SK-N-SH treated with all-trans-retinoic acid at 6 μM for 48 hours (cell line): Measurements from ENCODE around the gene PIP4K2B.
A peak's percentile ranks its signal among the peaks of the same experiment; 100 is the strongest.
"Not testable (repeated sequence)": the region's sequence is repeated elsewhere in the genome, so short reads cannot be mapped to it uniquely, and the experiment has no call there.

Source experiments
- ATAC-seq: fragments of 200-7000 bp; cut with Tn5 transposase; 3 replicates; pipeline ENCODE4 v1.9.1; 2020; ENCODE audit warnings: mild to moderate bottlenecking, moderate library complexity
- ARNTL ChIP-seq: fragments of 450-650 bp; formaldehyde crosslinking; IDR thresholded peaks from 2 replicates; pipeline ENCODE4 v1.5.0; 2020; ENCODE audit warnings: low read depth, mild to moderate bottlenecking, moderate library complexity, borderline replicate concordance
- BACH2 ChIP-seq: fragments of 250-450 bp; sonication (Bioruptor Pico); IDR thresholded peaks from 2 replicates; pipeline ENCODE4 v1.9.0; 2021; ENCODE audit warnings: mild to moderate bottlenecking, borderline replicate concordance
- CSDC2 ChIP-seq: fragments of 250-450 bp; sonication (Bioruptor Pico); IDR thresholded peaks from 2 replicates; pipeline ENCODE4 v1.5.0; 2020; ENCODE audit warnings: mild to moderate bottlenecking, moderate library complexity
- ESRRG ChIP-seq: fragments of 250-450 bp; sonication (Bioruptor Pico); IDR thresholded peaks from 2 replicates; pipeline ENCODE4 v1.6.1; 2021; ENCODE audit warnings: mild to moderate bottlenecking
- GLIS3 ChIP-seq: fragments of 250-450 bp; sonication (Bioruptor Pico); IDR thresholded peaks from 2 replicates; pipeline ENCODE4 v1.5.0; 2020; ENCODE audit warnings: mild to moderate bottlenecking, moderate library complexity
- OSR1 ChIP-seq: fragments of 250-450 bp; sonication (Bioruptor Pico); IDR thresholded peaks from 2 replicates; pipeline ENCODE4 v1.8.0; 2022; ENCODE audit warnings: moderate library complexity, mild to moderate bottlenecking, inconsistent platforms
- PPARA ChIP-seq: fragments of 250-450 bp; sonication (Bioruptor Pico); IDR thresholded peaks from 2 replicates; pipeline ENCODE4 v1.5.0; 2020; ENCODE audit warnings: mild to moderate bottlenecking, borderline replicate concordance
- RARB ChIP-seq: fragments of 250-450 bp; sonication (Bioruptor Pico); IDR thresholded peaks from 2 replicates; pipeline ENCODE4 v1.8.0; 2021; ENCODE audit warnings: mild to moderate bottlenecking, moderate library complexity
- SNAI2 ChIP-seq: fragments of 250-450 bp; sonication (Bioruptor Pico); IDR thresholded peaks from 2 replicates; pipeline ENCODE4 v1.5.0; 2020; ENCODE audit warnings: mild to moderate bottlenecking, moderate library complexity
- TCF4 ChIP-seq: fragments of 250-450 bp; sonication (Bioruptor Pico); IDR thresholded peaks from 2 replicates; pipeline ENCODE4 v1.8.0; 2021; ENCODE audit warnings: mild to moderate bottlenecking, moderate library complexity, borderline replicate concordance
- ZFP3 ChIP-seq: fragments of 250-450 bp; sonication (Bioruptor Pico); IDR thresholded peaks from 2 replicates; pipeline ENCODE4 v1.5.0; 2020; ENCODE audit warnings: mild to moderate bottlenecking, moderate library complexity
- ZFP30 ChIP-seq: fragments of 450-650 bp; formaldehyde crosslinking; IDR thresholded peaks from 2 replicates; pipeline ENCODE4 v1.5.0; 2022; ENCODE audit warnings: mild to moderate bottlenecking, moderate library complexity
- ZNF565 ChIP-seq: fragments of 450-650 bp; formaldehyde crosslinking; conservative IDR thresholded peaks from 2 replicates; pipeline ENCODE4 v1.5.0; 2020; ENCODE audit warnings: low read depth, mild to moderate bottlenecking, moderate library complexity
- ZNF8 ChIP-seq: fragments of 450-650 bp; formaldehyde crosslinking; IDR thresholded peaks from 2 replicates; pipeline ENCODE4 v1.5.0; 2020; ENCODE audit warnings: mild to moderate bottlenecking, moderate library complexity
- TF ChIP-seq, protein P1 (sequence below): fragments of 250-450 bp; sonication (Bioruptor Pico); IDR thresholded peaks from 2 replicates; pipeline ENCODE4 v1.5.0; 2020; ENCODE audit warnings: mild to moderate bottlenecking, moderate library complexity
- TF ChIP-seq, protein P2 (sequence below): fragments of 250-450 bp; sonication (Bioruptor Pico); IDR thresholded peaks from 2 replicates; pipeline ENCODE4 v1.5.1; 2021; ENCODE audit warnings: mild to moderate bottlenecking, moderate library complexity
- TF ChIP-seq, protein P3 (sequence below): fragments of 250-450 bp; sonication (Bioruptor Pico); IDR thresholded peaks from 2 replicates; pipeline ENCODE4 v1.5.1; 2020; ENCODE audit warnings: low read depth, mild to moderate bottlenecking, moderate library complexity
- TF ChIP-seq, protein P4 (sequence below): fragments of 250-450 bp; sonication (Bioruptor Pico); IDR thresholded peaks from 2 replicates; pipeline ENCODE4 v1.8.0; 2021; ENCODE audit warnings: low read depth, mild to moderate bottlenecking, moderate library complexity, borderline replicate concordance

Gene PIP4K2B

DNA sequence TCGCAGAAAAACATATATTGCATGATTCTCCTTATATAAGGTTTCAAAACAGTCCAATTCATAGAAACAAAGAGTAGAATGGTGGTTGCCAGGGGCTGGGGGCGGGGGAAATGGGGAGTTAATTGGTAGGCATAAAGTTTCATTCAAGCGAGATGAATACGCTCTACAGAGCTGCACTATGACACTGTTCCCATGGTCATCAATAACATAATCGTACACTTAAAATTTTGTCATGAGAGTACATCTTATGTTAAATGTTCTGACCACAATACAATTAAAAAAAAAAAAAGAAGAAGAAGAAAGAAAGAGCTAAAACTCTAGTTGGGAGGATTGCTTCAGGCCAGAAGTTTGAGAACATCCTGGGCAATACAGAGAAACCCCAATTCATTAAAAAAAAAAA, 5.1 kb downstream of the PIP4K2B start (continued):
- TF ChIP-seq TCF4, result no peak

DNA sequence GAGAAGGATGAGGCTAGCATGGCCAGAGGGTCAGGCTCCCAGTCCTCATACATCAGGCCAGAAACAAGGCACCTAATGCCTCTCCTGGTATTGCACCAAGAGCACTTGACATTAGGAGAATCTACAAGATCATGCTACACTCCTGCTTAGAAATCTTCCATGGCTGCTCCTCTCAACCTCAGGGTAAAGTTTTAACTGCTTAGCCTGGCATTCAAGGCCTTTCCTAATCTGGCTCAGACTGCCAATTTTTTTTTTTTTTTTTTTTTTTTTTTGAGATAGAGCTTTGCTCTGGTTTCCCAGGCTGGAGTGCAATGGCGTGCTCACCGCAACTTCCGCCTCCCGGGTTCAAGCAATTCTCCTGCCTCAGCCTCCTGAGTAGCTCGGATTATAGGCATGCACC, 8.2 kb downstream of the PIP4K2B start:
- no peak for ATAC-seq
- no peak for TF ChIP-seq OSR1 (CRISPR knock-in tag)
- TF ChIP-seq, protein P1, sequence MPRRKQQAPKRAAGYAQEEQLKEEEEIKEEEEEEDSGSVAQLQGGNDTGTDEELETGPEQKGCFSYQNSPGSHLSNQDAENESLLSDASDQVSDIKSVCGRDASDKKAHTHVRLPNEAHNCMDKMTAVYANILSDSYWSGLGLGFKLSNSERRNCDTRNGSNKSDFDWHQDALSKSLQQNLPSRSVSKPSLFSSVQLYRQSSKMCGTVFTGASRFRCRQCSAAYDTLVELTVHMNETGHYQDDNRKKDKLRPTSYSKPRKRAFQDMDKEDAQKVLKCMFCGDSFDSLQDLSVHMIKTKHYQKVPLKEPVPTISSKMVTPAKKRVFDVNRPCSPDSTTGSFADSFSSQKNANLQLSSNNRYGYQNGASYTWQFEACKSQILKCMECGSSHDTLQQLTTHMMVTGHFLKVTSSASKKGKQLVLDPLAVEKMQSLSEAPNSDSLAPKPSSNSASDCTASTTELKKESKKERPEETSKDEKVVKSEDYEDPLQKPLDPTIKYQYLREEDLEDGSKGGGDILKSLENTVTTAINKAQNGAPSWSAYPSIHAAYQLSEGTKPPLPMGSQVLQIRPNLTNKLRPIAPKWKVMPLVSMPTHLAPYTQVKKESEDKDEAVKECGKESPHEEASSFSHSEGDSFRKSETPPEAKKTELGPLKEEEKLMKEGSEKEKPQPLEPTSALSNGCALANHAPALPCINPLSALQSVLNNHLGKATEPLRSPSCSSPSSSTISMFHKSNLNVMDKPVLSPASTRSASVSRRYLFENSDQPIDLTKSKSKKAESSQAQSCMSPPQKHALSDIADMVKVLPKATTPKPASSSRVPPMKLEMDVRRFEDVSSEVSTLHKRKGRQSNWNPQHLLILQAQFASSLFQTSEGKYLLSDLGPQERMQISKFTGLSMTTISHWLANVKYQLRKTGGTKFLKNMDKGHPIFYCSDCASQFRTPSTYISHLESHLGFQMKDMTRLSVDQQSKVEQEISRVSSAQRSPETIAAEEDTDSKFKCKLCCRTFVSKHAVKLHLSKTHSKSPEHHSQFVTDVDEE, result no peak
- TF ChIP-seq PPARA (CRISPR knock-in tag), result no peak
- no peak for TF ChIP-seq ZFP30 (CRISPR knock-in tag)
- TF ChIP-seq GLIS3 (CRISPR knock-in tag), result no peak
- no peak for TF ChIP-seq ARNTL (CRISPR knock-in tag)
- TF ChIP-seq, protein P2, sequence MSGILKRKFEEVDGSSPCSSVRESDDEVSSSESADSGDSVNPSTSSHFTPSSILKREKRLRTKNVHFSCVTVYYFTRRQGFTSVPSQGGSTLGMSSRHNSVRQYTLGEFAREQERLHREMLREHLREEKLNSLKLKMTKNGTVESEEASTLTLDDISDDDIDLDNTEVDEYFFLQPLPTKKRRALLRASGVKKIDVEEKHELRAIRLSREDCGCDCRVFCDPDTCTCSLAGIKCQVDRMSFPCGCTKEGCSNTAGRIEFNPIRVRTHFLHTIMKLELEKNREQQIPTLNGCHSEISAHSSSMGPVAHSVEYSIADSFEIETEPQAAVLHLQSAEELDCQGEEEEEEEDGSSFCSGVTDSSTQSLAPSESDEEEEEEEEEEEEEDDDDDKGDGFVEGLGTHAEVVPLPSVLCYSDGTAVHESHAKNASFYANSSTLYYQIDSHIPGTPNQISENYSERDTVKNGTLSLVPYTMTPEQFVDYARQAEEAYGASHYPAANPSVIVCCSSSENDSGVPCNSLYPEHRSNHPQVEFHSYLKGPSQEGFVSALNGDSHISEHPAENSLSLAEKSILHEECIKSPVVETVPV (CRISPR knock-in tag), result no peak
- no peak for TF ChIP-seq ZNF8
- no peak for TF ChIP-seq TCF4
- TF ChIP-seq, protein P3, sequence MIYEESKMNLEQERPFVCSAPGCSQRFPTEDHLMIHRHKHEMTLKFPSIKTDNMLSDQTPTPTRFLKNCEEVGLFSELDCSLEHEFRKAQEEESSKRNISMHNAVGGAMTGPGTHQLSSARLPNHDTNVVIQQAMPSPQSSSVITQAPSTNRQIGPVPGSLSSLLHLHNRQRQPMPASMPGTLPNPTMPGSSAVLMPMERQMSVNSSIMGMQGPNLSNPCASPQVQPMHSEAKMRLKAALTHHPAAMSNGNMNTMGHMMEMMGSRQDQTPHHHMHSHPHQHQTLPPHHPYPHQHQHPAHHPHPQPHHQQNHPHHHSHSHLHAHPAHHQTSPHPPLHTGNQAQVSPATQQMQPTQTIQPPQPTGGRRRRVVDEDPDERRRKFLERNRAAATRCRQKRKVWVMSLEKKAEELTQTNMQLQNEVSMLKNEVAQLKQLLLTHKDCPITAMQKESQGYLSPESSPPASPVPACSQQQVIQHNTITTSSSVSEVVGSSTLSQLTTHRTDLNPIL (CRISPR knock-in tag), result no peak
- TF ChIP-seq ZNF565, result no peak

DNA sequence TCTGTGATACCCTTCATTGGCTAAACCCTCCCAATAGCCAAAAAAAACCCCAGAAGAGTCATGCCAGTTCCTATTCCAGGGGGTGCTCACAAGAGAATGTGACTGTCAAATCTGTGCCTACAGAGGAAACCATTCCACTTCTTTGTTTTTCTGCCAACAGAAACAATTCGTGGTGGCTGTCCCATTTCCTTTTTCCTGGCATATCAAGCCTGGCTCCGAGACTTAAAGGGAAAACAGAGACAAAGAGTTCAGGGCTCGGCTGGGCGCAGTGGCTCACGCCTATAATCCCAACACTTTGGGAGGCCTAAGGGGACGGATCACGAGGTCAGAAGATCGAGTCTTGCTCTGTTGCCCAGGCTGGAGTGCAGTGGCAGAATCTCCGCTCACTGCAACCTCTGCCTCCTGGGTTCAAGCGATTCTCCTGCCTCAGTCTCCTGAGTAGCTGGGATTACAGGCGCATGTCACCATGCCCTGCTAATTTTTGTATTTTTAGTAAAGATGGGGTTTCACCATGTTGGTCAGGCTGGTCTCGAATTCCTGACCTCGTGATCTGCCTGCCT, 9.1 kb downstream of the PIP4K2B start:
- peak; percentile 47 for ATAC-seq

DNA sequence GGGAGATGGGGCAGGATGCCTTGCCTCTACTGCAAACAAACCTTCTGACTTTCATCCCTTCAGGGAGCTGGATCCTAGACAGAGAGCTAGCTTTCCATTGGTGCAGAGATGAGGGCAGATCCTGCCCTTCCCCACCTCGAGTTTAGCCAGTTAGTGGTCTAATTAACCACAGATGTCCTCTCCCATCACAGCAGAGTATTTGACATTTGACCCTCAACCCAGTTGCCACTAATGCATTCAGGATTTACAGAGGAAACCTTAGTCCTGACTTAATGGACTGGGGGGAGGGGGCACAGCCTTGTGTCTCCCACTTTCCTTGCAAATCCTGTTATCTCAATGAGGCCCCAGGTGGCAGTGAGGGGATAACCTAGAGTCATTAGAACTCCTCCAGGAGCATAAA, 10.2 kb downstream of the PIP4K2B start:
- peak; percentile 79 for ATAC-seq
- TF ChIP-seq TCF4 (0 out of 2 replicates have a peak, but pooled peaks have one; percentile 28), BACH2 (no peak)

DNA sequence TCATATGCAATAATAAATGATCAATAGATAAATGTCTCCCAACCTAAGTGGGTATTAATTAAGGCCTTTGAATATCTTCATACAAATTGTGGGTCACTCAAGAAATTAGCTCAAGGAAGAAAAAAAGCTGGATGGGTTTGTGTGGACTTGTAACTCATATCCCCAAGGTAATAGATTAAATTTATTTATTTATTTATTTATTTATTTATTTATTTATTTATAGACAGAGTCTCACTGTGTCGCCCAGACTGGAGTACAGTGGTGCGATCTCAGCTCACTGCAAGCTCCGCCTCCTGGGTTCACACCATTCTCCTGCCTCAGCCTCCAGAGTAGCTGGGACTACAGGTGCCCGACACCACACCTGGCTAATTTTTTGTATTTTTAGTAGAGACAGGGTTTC, 11.4 kb downstream of the PIP4K2B start:
- ATAC-seq, result not testable (repeated sequence)

DNA sequence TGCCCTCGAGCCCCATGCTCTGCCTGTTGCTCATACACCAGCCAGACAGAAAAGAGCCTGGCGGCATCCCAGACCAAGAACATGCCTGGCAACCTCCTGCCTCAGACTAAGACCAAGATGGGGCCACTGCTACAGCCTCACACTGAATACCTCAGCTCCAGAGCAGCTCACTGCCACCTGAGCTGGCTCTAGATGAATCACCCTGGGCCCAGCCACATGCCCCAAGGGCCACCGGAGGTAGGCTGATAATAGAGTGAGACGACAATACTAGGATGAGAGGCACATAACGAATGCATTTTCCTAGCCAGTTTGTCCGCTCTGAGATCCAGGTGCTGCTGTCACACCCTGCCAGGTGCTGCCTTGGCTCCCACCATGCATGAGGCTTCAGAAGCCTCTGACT, 13.0 kb downstream of the PIP4K2B start:
- ATAC-seq, result no peak
- TF ChIP-seq, protein P2 (CRISPR knock-in tag), result no peak
- TF ChIP-seq ZFP3 (CRISPR knock-in tag) (no peak), ARNTL (CRISPR knock-in tag) (no peak), ZNF8 (no peak), CSDC2 (CRISPR knock-in tag) (no peak), RARB (no peak), ESRRG (CRISPR knock-in tag) (no peak), SNAI2 (no peak), GLIS3 (CRISPR knock-in tag) (no peak), ZNF565 (no peak)
- TF ChIP-seq, protein P3 (CRISPR knock-in tag), result no peak
- TF ChIP-seq, protein P4, sequence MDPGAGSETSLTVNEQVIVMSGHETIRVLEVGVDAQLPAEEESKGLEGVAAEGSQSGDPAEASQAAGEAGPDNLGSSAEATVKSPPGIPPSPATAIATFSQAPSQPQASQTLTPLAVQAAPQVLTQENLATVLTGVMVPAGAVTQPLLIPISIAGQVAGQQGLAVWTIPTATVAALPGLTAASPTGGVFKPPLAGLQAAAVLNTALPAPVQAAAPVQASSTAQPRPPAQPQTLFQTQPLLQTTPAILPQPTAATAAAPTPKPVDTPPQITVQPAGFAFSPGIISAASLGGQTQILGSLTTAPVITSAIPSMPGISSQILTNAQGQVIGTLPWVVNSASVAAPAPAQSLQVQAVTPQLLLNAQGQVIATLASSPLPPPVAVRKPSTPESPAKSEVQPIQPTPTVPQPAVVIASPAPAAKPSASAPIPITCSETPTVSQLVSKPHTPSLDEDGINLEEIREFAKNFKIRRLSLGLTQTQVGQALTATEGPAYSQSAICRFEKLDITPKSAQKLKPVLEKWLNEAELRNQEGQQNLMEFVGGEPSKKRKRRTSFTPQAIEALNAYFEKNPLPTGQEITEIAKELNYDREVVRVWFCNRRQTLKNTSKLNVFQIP (CRISPR knock-in tag), result no peak
